ENCODE results near the gene PARP15. TPM values are rescaled to one million over a fixed set of nuclear protein-coding genes. Genes with fewer than 3 reads are reported as not detected.

PARP15 gene
- total RNA-seq, 1 experiment from 2014 or later: 0.15 TPM

DNA sequence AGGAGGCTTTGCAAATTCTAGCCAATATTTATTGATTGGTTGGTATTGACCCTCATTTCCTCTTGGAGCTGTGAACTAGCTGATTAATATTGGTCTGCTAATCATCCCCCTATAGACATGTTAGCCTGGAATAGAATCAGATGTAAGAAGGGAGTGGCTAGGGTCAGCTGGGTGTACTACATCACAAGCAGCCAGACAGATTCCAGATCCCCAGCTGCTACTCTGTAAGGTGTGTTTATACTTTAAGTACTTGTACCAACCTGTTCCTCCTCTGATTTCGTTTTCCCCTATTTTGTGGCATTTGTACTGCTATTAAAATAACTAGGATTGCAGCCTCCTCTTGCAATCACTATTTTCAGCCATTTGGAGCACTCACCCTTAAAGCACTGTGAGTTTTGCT, 49.9 kb downstream of the PARP15 start (continued):
- TF ChIP-seq, protein P1, sequence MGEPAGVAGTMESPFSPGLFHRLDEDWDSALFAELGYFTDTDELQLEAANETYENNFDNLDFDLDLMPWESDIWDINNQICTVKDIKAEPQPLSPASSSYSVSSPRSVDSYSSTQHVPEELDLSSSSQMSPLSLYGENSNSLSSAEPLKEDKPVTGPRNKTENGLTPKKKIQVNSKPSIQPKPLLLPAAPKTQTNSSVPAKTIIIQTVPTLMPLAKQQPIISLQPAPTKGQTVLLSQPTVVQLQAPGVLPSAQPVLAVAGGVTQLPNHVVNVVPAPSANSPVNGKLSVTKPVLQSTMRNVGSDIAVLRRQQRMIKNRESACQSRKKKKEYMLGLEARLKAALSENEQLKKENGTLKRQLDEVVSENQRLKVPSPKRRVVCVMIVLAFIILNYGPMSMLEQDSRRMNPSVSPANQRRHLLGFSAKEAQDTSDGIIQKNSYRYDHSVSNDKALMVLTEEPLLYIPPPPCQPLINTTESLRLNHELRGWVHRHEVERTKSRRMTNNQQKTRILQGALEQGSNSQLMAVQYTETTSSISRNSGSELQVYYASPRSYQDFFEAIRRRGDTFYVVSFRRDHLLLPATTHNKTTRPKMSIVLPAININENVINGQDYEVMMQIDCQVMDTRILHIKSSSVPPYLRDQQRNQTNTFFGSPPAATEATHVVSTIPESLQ (CRISPR knock-in tag; IDR thresholded peaks at IDR 0.05): no peak
- TF ChIP-seq, protein P2, sequence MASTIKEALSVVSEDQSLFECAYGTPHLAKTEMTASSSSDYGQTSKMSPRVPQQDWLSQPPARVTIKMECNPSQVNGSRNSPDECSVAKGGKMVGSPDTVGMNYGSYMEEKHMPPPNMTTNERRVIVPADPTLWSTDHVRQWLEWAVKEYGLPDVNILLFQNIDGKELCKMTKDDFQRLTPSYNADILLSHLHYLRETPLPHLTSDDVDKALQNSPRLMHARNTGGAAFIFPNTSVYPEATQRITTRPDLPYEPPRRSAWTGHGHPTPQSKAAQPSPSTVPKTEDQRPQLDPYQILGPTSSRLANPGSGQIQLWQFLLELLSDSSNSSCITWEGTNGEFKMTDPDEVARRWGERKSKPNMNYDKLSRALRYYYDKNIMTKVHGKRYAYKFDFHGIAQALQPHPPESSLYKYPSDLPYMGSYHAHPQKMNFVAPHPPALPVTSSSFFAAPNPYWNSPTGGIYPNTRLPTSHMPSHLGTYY (CRISPR knock-in tag; IDR thresholded peaks at IDR 0.05): no peak
- TF ChIP-seq PRRX2 (CRISPR knock-in tag; IDR thresholded peaks at IDR 0.05): no peak

DNA sequence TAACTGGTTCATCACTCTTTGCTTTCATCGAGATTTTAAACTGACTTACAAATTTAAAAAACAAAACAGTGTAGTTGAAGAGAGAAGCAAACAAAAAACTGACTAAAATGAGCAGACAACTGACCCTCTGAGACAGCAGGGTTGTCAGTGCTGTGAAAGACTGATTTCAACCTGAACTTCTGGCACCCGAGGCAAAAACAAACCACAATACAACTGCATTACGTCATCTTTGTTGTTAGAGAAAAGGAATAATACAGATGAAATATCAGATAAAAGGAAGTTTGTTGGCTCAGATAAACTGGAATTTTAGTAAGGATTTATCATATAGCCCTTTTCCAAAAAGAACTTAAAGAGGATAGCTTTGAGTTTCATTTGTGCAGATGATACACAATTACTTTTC, 51.1 kb downstream of the PARP15 start:
- POLR2A ChIA-PET: no interaction called here
- Mint-ChIP-seq H3K27me3 (ENCODE audit: low read depth) (peaks cover 2% of the 10 kb centered on the region; the same call in 1 of the 2 replicates), H3K27ac (no peak overlapping the region), H3K4me1 (no peaks in the 10 kb centered on the region), H3K36me3 (peaks cover 12% of the 10 kb centered on the region), H3K4me3 (no peak overlapping the region), H3K9me3 (peaks cover 23% of the 10 kb centered on the region)
- CTCF ChIA-PET: interaction anchor here (0.8 to 1.9 kb wide), 2 partner anchors 9 to 32 kb away, joined by 4 to 6 read pairs; no protein-coding TSS in a partner anchor
- ATAC-seq (no peak), DNase-seq (ENCODE audit: low spot score) (no peak)
- TF ChIP-seq, protein P3, sequence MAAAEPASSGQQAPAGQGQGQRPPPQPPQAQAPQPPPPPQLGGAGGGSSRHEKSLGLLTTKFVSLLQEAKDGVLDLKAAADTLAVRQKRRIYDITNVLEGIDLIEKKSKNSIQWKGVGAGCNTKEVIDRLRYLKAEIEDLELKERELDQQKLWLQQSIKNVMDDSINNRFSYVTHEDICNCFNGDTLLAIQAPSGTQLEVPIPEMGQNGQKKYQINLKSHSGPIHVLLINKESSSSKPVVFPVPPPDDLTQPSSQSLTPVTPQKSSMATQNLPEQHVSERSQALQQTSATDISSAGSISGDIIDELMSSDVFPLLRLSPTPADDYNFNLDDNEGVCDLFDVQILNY (CRISPR knock-in tag; IDR thresholded peaks at IDR 0.05): no peak
- TF ChIP-seq, protein P4, sequence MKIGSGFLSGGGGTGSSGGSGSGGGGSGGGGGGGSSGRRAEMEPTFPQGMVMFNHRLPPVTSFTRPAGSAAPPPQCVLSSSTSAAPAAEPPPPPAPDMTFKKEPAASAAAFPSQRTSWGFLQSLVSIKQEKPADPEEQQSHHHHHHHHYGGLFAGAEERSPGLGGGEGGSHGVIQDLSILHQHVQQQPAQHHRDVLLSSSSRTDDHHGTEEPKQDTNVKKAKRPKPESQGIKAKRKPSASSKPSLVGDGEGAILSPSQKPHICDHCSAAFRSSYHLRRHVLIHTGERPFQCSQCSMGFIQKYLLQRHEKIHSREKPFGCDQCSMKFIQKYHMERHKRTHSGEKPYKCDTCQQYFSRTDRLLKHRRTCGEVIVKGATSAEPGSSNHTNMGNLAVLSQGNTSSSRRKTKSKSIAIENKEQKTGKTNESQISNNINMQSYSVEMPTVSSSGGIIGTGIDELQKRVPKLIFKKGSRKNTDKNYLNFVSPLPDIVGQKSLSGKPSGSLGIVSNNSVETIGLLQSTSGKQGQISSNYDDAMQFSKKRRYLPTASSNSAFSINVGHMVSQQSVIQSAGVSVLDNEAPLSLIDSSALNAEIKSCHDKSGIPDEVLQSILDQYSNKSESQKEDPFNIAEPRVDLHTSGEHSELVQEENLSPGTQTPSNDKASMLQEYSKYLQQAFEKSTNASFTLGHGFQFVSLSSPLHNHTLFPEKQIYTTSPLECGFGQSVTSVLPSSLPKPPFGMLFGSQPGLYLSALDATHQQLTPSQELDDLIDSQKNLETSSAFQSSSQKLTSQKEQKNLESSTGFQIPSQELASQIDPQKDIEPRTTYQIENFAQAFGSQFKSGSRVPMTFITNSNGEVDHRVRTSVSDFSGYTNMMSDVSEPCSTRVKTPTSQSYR (CRISPR knock-in tag; IDR thresholded peaks at IDR 0.05): no peak
- TF ChIP-seq ZNF121 (CRISPR knock-in tag; IDR thresholded peaks at IDR 0.05) (no peak), TCF7 (CRISPR knock-in tag; IDR thresholded peaks at IDR 0.05; ENCODE audit: low read depth) (no peak), SP1 (CRISPR knock-in tag; conservative IDR thresholded peaks at IDR 0.05) (no peak), ZNF416 (CRISPR knock-in tag; IDR thresholded peaks at IDR 0.05) (no peak), SMAD4 (CRISPR knock-in tag; IDR thresholded peaks at IDR 0.05) (no peak), KAT7 (CRISPR knock-in tag; IDR thresholded peaks at IDR 0.05; ENCODE audit: borderline replicate concordance) (no peak)
- TF ChIP-seq, protein P5, sequence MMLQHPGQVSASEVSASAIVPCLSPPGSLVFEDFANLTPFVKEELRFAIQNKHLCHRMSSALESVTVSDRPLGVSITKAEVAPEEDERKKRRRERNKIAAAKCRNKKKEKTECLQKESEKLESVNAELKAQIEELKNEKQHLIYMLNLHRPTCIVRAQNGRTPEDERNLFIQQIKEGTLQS (CRISPR knock-in tag; conservative IDR thresholded peaks at IDR 0.05): no peak
- TF ChIP-seq, protein P6, sequence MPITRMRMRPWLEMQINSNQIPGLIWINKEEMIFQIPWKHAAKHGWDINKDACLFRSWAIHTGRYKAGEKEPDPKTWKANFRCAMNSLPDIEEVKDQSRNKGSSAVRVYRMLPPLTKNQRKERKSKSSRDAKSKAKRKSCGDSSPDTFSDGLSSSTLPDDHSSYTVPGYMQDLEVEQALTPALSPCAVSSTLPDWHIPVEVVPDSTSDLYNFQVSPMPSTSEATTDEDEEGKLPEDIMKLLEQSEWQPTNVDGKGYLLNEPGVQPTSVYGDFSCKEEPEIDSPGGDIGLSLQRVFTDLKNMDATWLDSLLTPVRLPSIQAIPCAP (CRISPR knock-in tag; IDR thresholded peaks at IDR 0.05): no peak
- TF ChIP-seq, protein P7, sequence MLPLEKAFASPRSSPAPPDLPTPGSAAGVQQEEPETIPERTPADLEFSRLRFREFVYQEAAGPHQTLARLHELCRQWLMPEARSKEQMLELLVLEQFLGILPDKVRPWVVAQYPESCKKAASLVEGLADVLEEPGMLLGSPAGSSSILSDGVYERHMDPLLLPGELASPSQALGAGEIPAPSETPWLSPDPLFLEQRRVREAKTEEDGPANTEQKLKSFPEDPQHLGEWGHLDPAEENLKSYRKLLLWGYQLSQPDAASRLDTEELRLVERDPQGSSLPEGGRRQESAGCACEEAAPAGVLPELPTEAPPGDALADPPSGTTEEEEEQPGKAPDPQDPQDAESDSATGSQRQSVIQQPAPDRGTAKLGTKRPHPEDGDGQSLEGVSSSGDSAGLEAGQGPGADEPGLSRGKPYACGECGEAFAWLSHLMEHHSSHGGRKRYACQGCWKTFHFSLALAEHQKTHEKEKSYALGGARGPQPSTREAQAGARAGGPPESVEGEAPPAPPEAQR (CRISPR knock-in tag; IDR thresholded peaks at IDR 0.05): no peak

DNA sequence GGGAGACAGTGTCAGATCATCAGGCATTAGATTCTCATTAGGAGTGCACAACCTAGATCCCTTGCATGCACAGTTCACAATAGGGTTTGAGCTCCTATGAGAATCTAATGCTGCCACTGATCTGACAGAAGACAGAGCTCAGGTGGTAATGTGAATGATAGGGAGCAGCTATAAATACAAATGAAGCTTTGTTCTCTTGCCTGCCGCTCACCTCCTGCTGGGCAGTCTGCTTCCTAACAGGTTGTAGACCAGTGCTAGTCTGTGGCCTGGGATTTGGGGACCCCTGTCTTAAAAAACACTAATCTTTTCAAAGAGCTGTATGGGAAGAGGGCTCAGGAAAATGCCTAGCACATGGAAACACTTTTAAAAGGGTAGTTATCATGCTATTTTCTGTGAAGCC, 52.3 kb downstream of the PARP15 start:
- no peak overlapping the region for H3K4me3 Mint-ChIP-seq
- no peak for DNase-seq (ENCODE audit: low spot score)
- H3K9me3 Mint-ChIP-seq: peaks cover 23% of the 10 kb centered on the region
- H3K4me1 Mint-ChIP-seq: no peaks in the 10 kb centered on the region
- ChIA-PET POLR2A (no interaction called here), CTCF (no interaction called here)
- no peak overlapping the region for H3K27ac Mint-ChIP-seq
- peaks cover 2% of the 10 kb centered on the region; the same call in 1 of the 2 replicates for H3K27me3 Mint-ChIP-seq (ENCODE audit: low read depth)
- H3K36me3 Mint-ChIP-seq: peaks cover 12% of the 10 kb centered on the region
- no peak for ATAC-seq
- TF ChIP-seq, protein P8, sequence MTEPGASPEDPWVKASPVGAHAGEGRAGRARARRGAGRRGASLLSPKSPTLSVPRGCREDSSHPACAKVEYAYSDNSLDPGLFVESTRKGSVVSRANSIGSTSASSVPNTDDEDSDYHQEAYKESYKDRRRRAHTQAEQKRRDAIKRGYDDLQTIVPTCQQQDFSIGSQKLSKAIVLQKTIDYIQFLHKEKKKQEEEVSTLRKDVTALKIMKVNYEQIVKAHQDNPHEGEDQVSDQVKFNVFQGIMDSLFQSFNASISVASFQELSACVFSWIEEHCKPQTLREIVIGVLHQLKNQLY (CRISPR knock-in tag; IDR thresholded peaks at IDR 0.05): no peak
- TF ChIP-seq NFATC4 (CRISPR knock-in tag; IDR thresholded peaks at IDR 0.05): no peak
- TF ChIP-seq ZNF232 (CRISPR knock-in tag; IDR thresholded peaks at IDR 0.05): no peak
- TF ChIP-seq, protein P9, sequence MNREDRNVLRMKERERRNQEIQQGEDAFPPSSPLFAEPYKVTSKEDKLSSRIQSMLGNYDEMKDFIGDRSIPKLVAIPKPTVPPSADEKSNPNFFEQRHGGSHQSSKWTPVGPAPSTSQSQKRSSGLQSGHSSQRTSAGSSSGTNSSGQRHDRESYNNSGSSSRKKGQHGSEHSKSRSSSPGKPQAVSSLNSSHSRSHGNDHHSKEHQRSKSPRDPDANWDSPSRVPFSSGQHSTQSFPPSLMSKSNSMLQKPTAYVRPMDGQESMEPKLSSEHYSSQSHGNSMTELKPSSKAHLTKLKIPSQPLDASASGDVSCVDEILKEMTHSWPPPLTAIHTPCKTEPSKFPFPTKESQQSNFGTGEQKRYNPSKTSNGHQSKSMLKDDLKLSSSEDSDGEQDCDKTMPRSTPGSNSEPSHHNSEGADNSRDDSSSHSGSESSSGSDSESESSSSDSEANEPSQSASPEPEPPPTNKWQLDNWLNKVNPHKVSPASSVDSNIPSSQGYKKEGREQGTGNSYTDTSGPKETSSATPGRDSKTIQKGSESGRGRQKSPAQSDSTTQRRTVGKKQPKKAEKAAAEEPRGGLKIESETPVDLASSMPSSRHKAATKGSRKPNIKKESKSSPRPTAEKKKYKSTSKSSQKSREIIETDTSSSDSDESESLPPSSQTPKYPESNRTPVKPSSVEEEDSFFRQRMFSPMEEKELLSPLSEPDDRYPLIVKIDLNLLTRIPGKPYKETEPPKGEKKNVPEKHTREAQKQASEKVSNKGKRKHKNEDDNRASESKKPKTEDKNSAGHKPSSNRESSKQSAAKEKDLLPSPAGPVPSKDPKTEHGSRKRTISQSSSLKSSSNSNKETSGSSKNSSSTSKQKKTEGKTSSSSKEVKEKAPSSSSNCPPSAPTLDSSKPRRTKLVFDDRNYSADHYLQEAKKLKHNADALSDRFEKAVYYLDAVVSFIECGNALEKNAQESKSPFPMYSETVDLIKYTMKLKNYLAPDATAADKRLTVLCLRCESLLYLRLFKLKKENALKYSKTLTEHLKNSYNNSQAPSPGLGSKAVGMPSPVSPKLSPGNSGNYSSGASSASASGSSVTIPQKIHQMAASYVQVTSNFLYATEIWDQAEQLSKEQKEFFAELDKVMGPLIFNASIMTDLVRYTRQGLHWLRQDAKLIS (CRISPR knock-in tag; IDR thresholded peaks at IDR 0.05; ENCODE audit: borderline replicate concordance): no peak

Data from WTC11 (cell line).